Coronary artery (tissue), 2 donors: Measurements from ENCODE around the gene GEN1.

Experiments
- DNase-seq: peaks from one replicate; pipeline ENCODE4 v3.0.0-alpha.2; 2017; ENCODE audit warnings: low spot score
- H3K27ac ChIP-seq, 2 donors: fragments of 200-600 bp; sonication (generic); one replicate each; pipeline ENCODE4 v1.5.1; 2016 to 2019
- H3K4me3 ChIP-seq: fragments of 200-600 bp; sonication (generic); 2 replicates; pipeline ENCODE4 v1.5.1; 2016; ENCODE audit warnings: mild to moderate bottlenecking, moderate library complexity
- CTCF ChIP-seq: fragments of 200-600 bp; sonication (generic); IDR thresholded peaks from one replicate; pipeline ENCODE4 v1.5.1; 2019; ENCODE audit warnings: antibody characterized with exemption

Gene GEN1

GRCh38 chr2:17717666-17718065 lies 36.3 kb upstream of the GEN1 start:
- TF ChIP-seq CTCF: no peak
- no peak for DNase-seq
- no peak overlapping the region for H3K4me3 ChIP-seq

GRCh38 chr2:17718689-17719088 lies 35.2 kb upstream of the GEN1 start:
- no peak for DNase-seq
- Histone ChIP-seq H3K4me3 (no peak overlapping the region), H3K27ac (no peak overlapping the region)
- no peak for TF ChIP-seq CTCF

More at GRCh38 chr2:17717666-17718065, 36.3 kb upstream of the GEN1 start:
- H3K27ac ChIP-seq: no peak overlapping the region

GRCh38 chr2:17719562-17720371 lies 34.2 kb upstream of the GEN1 start:
- no peak for DNase-seq
- H3K4me3 ChIP-seq: no peak overlapping the region
- no peak overlapping the region for H3K27ac ChIP-seq
- TF ChIP-seq CTCF: peak; percentile 50

- no peak overlapping the region for H3K4me3 ChIP-seq
- TF ChIP-seq CTCF: no peak
- no peak for DNase-seq
- no peak overlapping the region for H3K27ac ChIP-seq
Observed at GRCh38 chr2:17728210-17728609, 25.7 kb upstream of the GEN1 start.

GRCh38 chr2:17729880-17730279 lies 24.1 kb upstream of the GEN1 start:
- DNase-seq: no peak
- no peak overlapping the region for H3K27ac ChIP-seq
- no peak for TF ChIP-seq CTCF
- H3K4me3 ChIP-seq: no peak overlapping the region

GRCh38 chr2:17733599-17733998 lies 20.3 kb upstream of the GEN1 start:
- Histone ChIP-seq H3K4me3 (no peak overlapping the region), H3K27ac (no peak overlapping the region)
- TF ChIP-seq CTCF: no peak
- DNase-seq: no peak

- DNase-seq: no peak
- Histone ChIP-seq H3K4me3 (no peak overlapping the region), H3K27ac (no peak overlapping the region)
- TF ChIP-seq CTCF: no peak
Observed at GRCh38 chr2:17735864-17736263, 18.1 kb upstream of the GEN1 start.
